ENCODE measurements around the gene KCNH2. TPM values are rescaled to one million over a fixed set of nuclear protein-coding genes. Genes with fewer than 3 reads are reported as not detected.
"Not testable (repeated sequence)": the region's sequence is repeated elsewhere in the genome, so short reads cannot be mapped to it uniquely, and the experiment has no call there.

Gene KCNH2
- total RNA-seq, 1 donor from 2014 or later, result 0.07 TPM

GRCh38 chr7:151011616-151012015 lies 33.5 kb upstream of the KCNH2 start:
- DNase-seq (ENCODE audit: low read depth, low spot score), result not testable (repeated sequence)

- no peak for DNase-seq (ENCODE audit: low read depth, low spot score)
Observed at GRCh38 chr7:151011097-151011409, 32.9 kb upstream of the KCNH2 start.

- no peak for DNase-seq (ENCODE audit: low read depth, low spot score)
Observed at GRCh38 chr7:151010307-151011096, 32.4 kb upstream of the KCNH2 start.

- DNase-seq (ENCODE audit: low read depth, low spot score), result no peak
Observed at GRCh38 chr7:151010037-151010306, 31.9 kb upstream of the KCNH2 start.

- DNase-seq (ENCODE audit: low read depth, low spot score), result no peak
Observed at GRCh38 chr7:151009327-151010036, 31.4 kb upstream of the KCNH2 start.

- peak; percentile 32 for DNase-seq (ENCODE audit: low read depth, low spot score)
Observed at GRCh38 chr7:151008511-151009323, 30.6 kb upstream of the KCNH2 start.

- peak; percentile 44 for DNase-seq (ENCODE audit: low read depth, low spot score)
Observed at GRCh38 chr7:151008143-151008510, 30.0 kb upstream of the KCNH2 start.

GRCh38 chr7:151007469-151007898 lies 29.4 kb upstream of the KCNH2 start:
- no peak for DNase-seq (ENCODE audit: low read depth, low spot score)

GRCh38 chr7:151006590-151007300 lies 28.6 kb upstream of the KCNH2 start:
- no peak for DNase-seq (ENCODE audit: low read depth, low spot score)

- DNase-seq (ENCODE audit: low read depth, low spot score), result no peak
Observed at GRCh38 chr7:151005566-151005965, 27.4 kb upstream of the KCNH2 start.

- DNase-seq (ENCODE audit: low read depth, low spot score), result peak; percentile 83
Observed at GRCh38 chr7:151003572-151003971, 25.5 kb upstream of the KCNH2 start.

- DNase-seq (ENCODE audit: low read depth, low spot score), result no peak
Observed at GRCh38 chr7:151001546-151001945, 23.4 kb upstream of the KCNH2 start.

- no peak for DNase-seq (ENCODE audit: low read depth, low spot score)
Observed at GRCh38 chr7:151000897-151001495, 22.9 kb upstream of the KCNH2 start.

GRCh38 chr7:150999497-151000230 lies 21.5 kb upstream of the KCNH2 start:
- no peak for DNase-seq (ENCODE audit: low read depth, low spot score)

GRCh38 chr7:150999001-150999400 lies 20.9 kb upstream of the KCNH2 start:
- DNase-seq (ENCODE audit: low read depth, low spot score), result no peak

- no peak for DNase-seq (ENCODE audit: low read depth, low spot score)
Observed at GRCh38 chr7:150998341-150998740, 20.2 kb upstream of the KCNH2 start.

- no peak for DNase-seq (ENCODE audit: low read depth, low spot score)
Observed at GRCh38 chr7:150997817-150998216, 19.7 kb upstream of the KCNH2 start.

- DNase-seq (ENCODE audit: low read depth, low spot score), result no peak
Observed at GRCh38 chr7:150997075-150997511, 19.0 kb upstream of the KCNH2 start.

- DNase-seq (ENCODE audit: low read depth, low spot score), result no peak
Observed at GRCh38 chr7:150996376-150997074, 18.4 kb upstream of the KCNH2 start.
